Measurements from ENCODE around the gene DGKQ. TPM values are rescaled to one million over a fixed set of nuclear protein-coding genes. Genes with fewer than 3 reads are reported as not detected.

The DGKQ gene
- total RNA-seq, 1 donor from 2014 or later, result 26.2 TPM

DNA sequence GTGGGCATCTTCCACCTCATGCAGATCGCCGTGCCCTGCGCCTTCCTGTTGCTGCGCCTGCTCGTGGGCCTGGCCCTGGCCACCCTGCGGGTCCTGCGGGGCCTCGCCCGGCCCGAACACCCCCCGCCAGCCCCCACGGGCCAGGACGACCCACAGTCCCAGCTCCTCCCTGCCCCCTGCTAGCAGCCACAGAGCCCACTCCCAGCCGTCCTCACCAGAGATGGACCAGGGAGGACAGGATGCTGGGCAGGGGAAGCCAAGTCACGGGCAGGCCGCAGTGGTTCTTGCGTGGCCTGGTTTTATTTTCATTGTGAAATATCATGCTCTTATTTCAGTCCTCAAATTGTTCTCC lies 15.1 kb downstream of the DGKQ start:
- Mint-ChIP-seq H3K4me1 (ENCODE audit: low read depth, unreplicated experiment) (peaks cover 2% of the 10 kb centered on the region), H3K9me3 (ENCODE audit: unreplicated experiment) (peaks cover 7% of the 10 kb centered on the region), H3K36me3 (ENCODE audit: unreplicated experiment) (peaks cover 5% of the 10 kb centered on the region), H3K27me3 (ENCODE audit: unreplicated experiment) (peaks cover 5% of the 10 kb centered on the region), H3K27ac (ENCODE audit: unreplicated experiment) (no peak overlapping the region), H3K4me3 (ENCODE audit: unreplicated experiment) (no peak overlapping the region)
- TF ChIP-seq, protein P1, sequence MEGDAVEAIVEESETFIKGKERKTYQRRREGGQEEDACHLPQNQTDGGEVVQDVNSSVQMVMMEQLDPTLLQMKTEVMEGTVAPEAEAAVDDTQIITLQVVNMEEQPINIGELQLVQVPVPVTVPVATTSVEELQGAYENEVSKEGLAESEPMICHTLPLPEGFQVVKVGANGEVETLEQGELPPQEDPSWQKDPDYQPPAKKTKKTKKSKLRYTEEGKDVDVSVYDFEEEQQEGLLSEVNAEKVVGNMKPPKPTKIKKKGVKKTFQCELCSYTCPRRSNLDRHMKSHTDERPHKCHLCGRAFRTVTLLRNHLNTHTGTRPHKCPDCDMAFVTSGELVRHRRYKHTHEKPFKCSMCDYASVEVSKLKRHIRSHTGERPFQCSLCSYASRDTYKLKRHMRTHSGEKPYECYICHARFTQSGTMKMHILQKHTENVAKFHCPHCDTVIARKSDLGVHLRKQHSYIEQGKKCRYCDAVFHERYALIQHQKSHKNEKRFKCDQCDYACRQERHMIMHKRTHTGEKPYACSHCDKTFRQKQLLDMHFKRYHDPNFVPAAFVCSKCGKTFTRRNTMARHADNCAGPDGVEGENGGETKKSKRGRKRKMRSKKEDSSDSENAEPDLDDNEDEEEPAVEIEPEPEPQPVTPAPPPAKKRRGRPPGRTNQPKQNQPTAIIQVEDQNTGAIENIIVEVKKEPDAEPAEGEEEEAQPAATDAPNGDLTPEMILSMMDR (IDR thresholded peaks at IDR 0.05; ENCODE audit: partially characterized antibody, unreplicated experiment), result no peak
- no peak for DNase-seq

DNA sequence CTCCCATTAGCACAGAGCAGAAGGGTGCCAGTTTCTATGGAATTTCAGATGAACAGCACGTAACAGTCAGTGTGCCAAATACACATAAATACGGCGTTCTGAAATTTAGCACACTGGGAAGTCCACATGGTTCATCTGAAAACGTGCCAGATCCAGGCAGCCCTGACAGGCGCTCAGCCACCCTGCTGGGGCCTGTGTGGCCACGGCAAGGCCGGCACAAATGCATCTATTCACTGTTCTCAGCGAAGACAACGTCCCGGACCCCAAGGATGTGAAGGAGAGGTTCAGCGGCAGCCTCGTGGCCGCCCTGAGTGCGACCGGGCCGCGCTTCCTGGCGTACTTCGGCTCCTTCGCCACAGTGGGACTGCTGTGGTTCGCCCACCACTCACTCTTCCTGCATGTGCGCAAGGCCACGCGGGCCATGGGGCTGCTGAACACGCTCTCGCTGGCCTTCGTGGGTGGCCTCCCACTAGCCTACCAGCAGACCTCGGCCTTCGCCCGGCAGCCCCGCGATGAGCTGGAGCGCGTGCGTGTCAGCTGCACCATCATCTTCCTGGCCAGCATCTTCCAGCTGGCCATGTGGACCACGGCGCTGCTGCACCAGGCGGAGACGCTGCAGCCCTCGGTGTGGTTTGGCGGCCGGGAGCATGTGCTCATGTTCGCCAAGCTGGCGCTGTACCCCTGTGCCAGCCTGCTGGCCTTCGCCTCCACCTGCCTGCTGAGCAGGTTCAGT lies 15.6 kb downstream of the DGKQ start:
- Mint-ChIP-seq H3K36me3 (ENCODE audit: unreplicated experiment) (peaks cover 5% of the 10 kb centered on the region), H3K9me3 (ENCODE audit: unreplicated experiment) (peaks cover 7% of the 10 kb centered on the region), H3K4me3 (ENCODE audit: unreplicated experiment) (no peak overlapping the region), H3K27me3 (ENCODE audit: unreplicated experiment) (peaks cover 5% of the 10 kb centered on the region), H3K27ac (ENCODE audit: unreplicated experiment) (no peak overlapping the region), H3K4me1 (ENCODE audit: low read depth, unreplicated experiment) (peaks cover 2% of the 10 kb centered on the region)
- TF ChIP-seq, protein P1 (IDR thresholded peaks at IDR 0.05; ENCODE audit: partially characterized antibody, unreplicated experiment), result no peak
- no peak for DNase-seq

DNA sequence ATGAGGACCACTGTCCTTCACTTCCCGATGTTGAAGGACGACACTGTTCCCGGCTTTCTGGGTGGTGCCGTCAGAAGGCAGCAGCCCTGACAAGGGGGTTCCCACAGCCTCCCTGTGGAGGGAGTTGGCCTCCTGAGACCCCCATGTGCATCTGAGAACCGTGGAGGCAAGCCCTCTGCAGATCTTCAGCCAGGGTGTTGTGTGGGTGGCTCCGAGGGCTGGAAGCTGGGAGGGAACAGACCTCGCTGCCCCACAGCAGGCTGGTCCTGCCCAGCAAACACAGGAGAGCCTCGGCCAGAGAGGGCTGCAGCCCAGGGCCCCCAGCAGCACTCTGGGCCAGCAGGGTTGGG lies 16.2 kb downstream of the DGKQ start:
- Mint-ChIP-seq H3K4me1 (ENCODE audit: low read depth, unreplicated experiment) (peaks cover 5% of the 10 kb centered on the region), H3K27me3 (ENCODE audit: unreplicated experiment) (peaks cover 7% of the 10 kb centered on the region), H3K9me3 (ENCODE audit: unreplicated experiment) (peaks cover 7% of the 10 kb centered on the region), H3K36me3 (ENCODE audit: unreplicated experiment) (peaks cover 5% of the 10 kb centered on the region), H3K4me3 (ENCODE audit: unreplicated experiment) (no peak overlapping the region), H3K27ac (ENCODE audit: unreplicated experiment) (no peak overlapping the region)
- no peak for DNase-seq
- TF ChIP-seq, protein P1 (IDR thresholded peaks at IDR 0.05; ENCODE audit: partially characterized antibody, unreplicated experiment), result no peak

DNA sequence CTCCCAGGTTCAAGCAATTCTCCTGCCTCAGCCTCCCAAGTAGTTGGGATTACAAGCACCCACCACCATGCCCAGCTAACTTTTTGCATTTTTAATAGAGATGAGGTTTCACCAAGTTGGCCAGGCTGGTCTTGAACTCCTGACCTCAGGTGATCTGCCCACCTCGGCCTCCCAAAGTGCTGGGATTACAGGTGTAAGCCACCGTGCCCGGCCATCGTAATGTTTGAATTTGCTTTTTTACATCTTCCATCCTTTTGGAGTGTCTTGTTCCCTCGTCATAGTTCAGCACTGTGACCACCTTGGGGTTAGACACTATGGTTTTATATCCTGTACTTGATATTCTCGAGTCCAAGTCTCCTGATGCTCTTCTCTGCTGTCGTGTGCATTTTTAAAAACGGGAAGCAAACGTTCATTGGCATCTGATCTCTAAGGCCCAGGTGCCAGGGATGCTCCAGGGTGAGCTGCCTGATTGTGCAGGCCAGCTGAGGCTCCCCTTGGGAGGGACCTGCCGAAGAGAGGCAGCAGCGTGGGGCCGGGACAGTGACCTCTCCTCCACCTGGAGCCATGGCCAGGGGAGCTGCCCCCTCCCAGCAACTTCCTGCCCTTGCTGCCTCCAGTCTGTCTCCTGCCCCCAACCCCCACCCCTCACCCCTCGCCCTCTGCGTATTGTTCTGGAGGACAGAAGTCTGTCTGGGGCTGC lies 16.7 kb downstream of the DGKQ start:
- H3K9me3 Mint-ChIP-seq (ENCODE audit: unreplicated experiment), result peaks cover 4% of the 10 kb centered on the region
- peaks cover 6% of the 10 kb centered on the region for H3K27me3 Mint-ChIP-seq (ENCODE audit: unreplicated experiment)
- H3K4me3 Mint-ChIP-seq (ENCODE audit: unreplicated experiment), result no peak overlapping the region
- H3K4me1 Mint-ChIP-seq (ENCODE audit: low read depth, unreplicated experiment), result peaks cover 5% of the 10 kb centered on the region
- H3K36me3 Mint-ChIP-seq (ENCODE audit: unreplicated experiment), result peaks cover 5% of the 10 kb centered on the region
- TF ChIP-seq, protein P1 (IDR thresholded peaks at IDR 0.05; ENCODE audit: partially characterized antibody, unreplicated experiment), result no peak
- H3K27ac Mint-ChIP-seq (ENCODE audit: unreplicated experiment), result no peak overlapping the region
- no peak for DNase-seq

DNA sequence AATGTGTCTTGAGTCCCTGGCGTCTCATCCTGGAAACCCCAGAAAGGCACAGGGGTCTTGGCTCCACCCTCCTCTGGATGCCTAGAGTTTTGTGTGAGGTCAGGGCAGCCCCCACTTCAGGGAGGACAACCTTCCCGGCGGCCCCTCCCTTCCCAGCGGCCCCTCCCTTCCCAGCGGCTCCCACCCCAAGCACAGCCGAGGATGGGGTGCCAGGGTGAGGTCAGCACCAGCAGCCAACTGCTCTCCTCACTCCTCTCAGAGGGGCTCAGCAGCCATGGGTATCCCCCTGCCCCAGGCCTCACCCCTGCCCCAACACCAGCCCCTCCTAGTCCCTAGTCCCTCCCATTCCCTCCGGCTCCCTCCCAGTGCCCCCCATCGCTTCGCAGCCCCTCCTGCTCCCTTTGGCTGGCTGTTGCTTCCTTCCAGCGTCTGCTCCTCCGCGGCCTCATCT lies 17.4 kb downstream of the DGKQ start:
- no peak overlapping the region for H3K4me3 Mint-ChIP-seq (ENCODE audit: unreplicated experiment)

More for the DNA sequence above, 17.4 kb downstream of the DGKQ start:
- peaks cover 5% of the 10 kb centered on the region for H3K36me3 Mint-ChIP-seq (ENCODE audit: unreplicated experiment)
- DNase-seq, result peak; percentile 14
- peaks cover 7% of the 10 kb centered on the region for H3K27me3 Mint-ChIP-seq (ENCODE audit: unreplicated experiment)
- peaks cover 4% of the 10 kb centered on the region for H3K9me3 Mint-ChIP-seq (ENCODE audit: unreplicated experiment)
- TF ChIP-seq, protein P1 (IDR thresholded peaks at IDR 0.05; ENCODE audit: partially characterized antibody, unreplicated experiment), result no peak
- peaks cover 8% of the 10 kb centered on the region for H3K4me1 Mint-ChIP-seq (ENCODE audit: low read depth, unreplicated experiment)
- no peak overlapping the region for H3K27ac Mint-ChIP-seq (ENCODE audit: unreplicated experiment)

Data from glutamatergic neuron (in vitro differentiated cells).